NT2/D1 (cell line): Measurements from ENCODE around the gene STX16.

Experiments used
- SUZ12 ChIP-seq: IDR thresholded peaks from 2 replicates; pipeline ENCODE4 v1.6.1; 2011; ENCODE audit not compliant: insufficient read length, insufficient read depth; ENCODE audit errors: extremely low read depth
- YY1 ChIP-seq: IDR thresholded peaks from 2 replicates; pipeline ENCODE4 v1.6.1; 2011; ENCODE audit not compliant: insufficient read length, insufficient read depth

GRCh38 chr20:58655328-58656107, 4.4 kb downstream of the STX16 start:
- no peak for TF ChIP-seq YY1
- TF ChIP-seq SUZ12, result no peak
